ENCODE measurements around the gene SMC1A. TPM values are rescaled to one million over a fixed set of nuclear protein-coding genes. Genes with fewer than 3 reads are reported as not detected.

Gene SMC1A
- total RNA-seq, 2 experiments from 2014 or later = 130 to 132 TPM

DNA sequence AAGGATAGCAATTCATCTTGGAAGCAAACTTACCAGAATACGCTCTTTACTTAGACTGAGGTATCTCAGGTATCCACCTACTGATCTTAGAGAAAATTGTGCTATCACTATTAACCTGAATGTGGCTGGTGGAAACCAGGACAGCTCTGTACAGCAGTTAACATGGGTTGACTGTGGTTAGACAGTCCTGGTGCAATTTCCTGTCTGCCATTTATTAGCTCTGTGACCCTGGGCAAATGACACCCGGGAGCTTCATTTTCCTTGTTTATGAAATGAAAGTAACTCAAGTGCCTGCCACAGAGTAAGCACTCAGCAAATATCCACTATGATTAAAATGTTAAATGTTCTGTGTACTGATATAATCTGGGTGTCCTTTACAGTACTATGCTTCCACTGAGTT, 60.0 kb downstream of the SMC1A start:
- ChIA-PET CTCF (interaction anchor here (0.6 to 0.7 kb wide), 2 partner anchors 20 to 49 kb away, joined by 3 read pairs; no protein-coding TSS in a partner anchor), POLR2A (interaction anchor here (0.9 kb wide), 1 partner anchor 12 kb away, joined by 3 read pairs; no protein-coding TSS in a partner anchor)
- Mint-ChIP-seq H3K4me1 (peaks cover 7% of the 10 kb centered on the region), H3K36me3 (ENCODE audit: low read depth) (no peaks in the 10 kb centered on the region), H3K27me3 (no peaks in the 10 kb centered on the region), H3K9me3 (no peaks in the 10 kb centered on the region), H3K27ac (no peak overlapping the region), H3K4me3 (no peak overlapping the region)
- no peak for DNase-seq

- no peaks in the 10 kb centered on the region for H3K9me3 Mint-ChIP-seq
- H3K4me3 Mint-ChIP-seq = no peak overlapping the region
- POLR2A ChIA-PET = no interaction called here
Measured at GRCh38 chrX:53357799-53358530, 64.5 kb downstream of the SMC1A start.

DNA sequence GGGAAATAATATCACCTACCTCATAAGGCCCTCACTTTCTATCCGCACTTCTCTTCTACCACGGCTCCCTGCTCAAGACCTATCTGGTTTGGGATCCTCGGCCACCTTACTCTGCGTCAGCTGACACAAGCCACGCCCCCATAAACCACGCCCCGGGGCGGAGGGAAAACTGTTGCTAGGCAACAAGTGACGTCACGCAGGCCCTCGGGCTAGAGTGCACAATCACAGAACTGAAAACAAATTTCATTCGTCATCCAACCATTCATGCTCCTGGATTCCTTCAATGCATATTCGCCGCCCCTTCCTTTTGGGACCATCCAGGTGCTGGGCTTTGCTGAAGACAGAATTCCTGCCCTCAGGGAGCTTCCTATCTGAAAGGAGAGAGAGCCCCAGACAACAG, 66.3 kb downstream of the SMC1A start:
- ChIA-PET CTCF (no interaction called here), POLR2A (no interaction called here)
- no peaks in the 10 kb centered on the region for H3K4me1 Mint-ChIP-seq
- H3K27me3 Mint-ChIP-seq = no peaks in the 10 kb centered on the region
- no peak for DNase-seq
- H3K9me3 Mint-ChIP-seq = no peaks in the 10 kb centered on the region
- no peaks in the 10 kb centered on the region for H3K36me3 Mint-ChIP-seq (ENCODE audit: low read depth)
- no peak overlapping the region for H3K27ac Mint-ChIP-seq
- no peak overlapping the region for H3K4me3 Mint-ChIP-seq

More at GRCh38 chrX:53357799-53358530, 64.5 kb downstream of the SMC1A start:
- Mint-ChIP-seq H3K27me3 (no peaks in the 10 kb centered on the region), H3K4me1 (peaks cover 7% of the 10 kb centered on the region), H3K27ac (no peak overlapping the region), H3K36me3 (ENCODE audit: low read depth) (no peaks in the 10 kb centered on the region)
- CTCF ChIA-PET = no interaction called here
- no peak for DNase-seq

DNA sequence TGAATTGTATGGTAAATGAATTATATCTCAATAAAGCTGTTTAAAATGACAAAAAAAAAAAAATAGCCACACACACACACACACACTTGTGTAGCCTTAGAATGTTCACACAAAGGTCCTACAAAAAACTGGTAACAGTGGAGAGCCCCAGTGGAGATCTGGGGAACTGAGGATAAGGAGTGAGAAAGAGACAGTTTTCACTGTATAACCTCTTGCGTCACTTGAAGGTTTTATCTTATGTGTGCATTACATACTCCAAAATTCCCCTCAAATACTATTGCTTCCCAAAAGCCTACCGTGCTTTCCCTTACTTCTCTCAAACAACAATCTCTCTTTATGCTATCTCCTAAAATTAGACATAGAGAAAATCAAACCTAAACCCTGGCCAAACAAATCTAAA, 67.8 kb downstream of the SMC1A start:
- H3K4me1 Mint-ChIP-seq = no peaks in the 10 kb centered on the region
- H3K9me3 Mint-ChIP-seq = no peaks in the 10 kb centered on the region
- no peak overlapping the region for H3K27ac Mint-ChIP-seq
- POLR2A ChIA-PET = no interaction called here
- no peaks in the 10 kb centered on the region for H3K36me3 Mint-ChIP-seq (ENCODE audit: low read depth)
- DNase-seq = no peak
- CTCF ChIA-PET = no interaction called here
- no peaks in the 10 kb centered on the region for H3K27me3 Mint-ChIP-seq
- H3K4me3 Mint-ChIP-seq = no peak overlapping the region

DNA sequence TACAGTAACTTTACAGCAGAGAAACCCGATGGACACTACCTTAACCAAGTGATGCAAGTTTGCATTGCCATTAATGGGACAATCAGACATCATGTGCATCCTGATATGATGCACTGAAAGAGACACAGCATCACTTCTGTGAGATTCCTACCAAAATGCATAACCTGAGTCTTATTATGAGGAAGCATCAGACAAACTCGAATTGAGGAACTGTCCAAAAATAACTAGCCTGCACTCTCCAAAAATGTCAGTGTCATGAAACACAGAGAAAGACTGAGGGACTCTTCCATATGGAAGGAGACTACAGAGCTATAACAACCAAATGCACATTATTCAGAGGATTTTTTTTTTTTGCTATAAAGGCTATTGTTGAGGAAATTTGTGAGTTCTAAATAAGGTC, 74.5 kb downstream of the SMC1A start:
- POLR2A ChIA-PET = no interaction called here
- Mint-ChIP-seq H3K27me3 (no peaks in the 10 kb centered on the region), H3K27ac (no peak overlapping the region), H3K4me3 (no peak overlapping the region), H3K36me3 (ENCODE audit: low read depth) (no peaks in the 10 kb centered on the region), H3K9me3 (no peaks in the 10 kb centered on the region), H3K4me1 (no peaks in the 10 kb centered on the region)
- CTCF ChIA-PET = no interaction called here
- no peak for DNase-seq

GRCh38 chrX:53340852-53341645, 81.4 kb downstream of the SMC1A start:
- DNase-seq = no peak
- Mint-ChIP-seq H3K4me3 (no peak overlapping the region), H3K27me3 (peaks cover 1% of the 10 kb centered on the region), H3K27ac (no peak overlapping the region), H3K36me3 (ENCODE audit: low read depth) (no peaks in the 10 kb centered on the region), H3K9me3 (no peaks in the 10 kb centered on the region), H3K4me1 (no peaks in the 10 kb centered on the region)
- POLR2A ChIA-PET = no interaction called here
- CTCF ChIA-PET = no interaction called here

DNA sequence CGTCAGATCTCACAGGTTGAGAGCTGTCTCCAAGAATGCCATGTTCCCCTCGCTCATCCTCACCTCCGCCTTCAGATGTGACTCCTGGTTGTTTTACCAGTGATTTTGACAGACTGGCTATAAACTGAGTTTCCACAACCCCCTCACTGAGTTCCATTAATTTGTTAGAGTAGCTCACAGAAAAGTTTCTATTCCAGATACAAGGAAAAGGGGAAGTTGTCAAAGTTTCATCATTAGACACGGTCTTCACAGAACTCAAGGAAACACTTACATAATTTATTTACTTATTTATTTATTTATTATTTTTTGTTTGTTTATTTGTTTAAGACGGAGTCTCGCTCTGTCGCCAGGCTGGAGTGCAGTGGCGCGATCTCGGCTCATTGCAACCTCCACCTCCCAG, 85.4 kb downstream of the SMC1A start:
- no peak overlapping the region for H3K4me3 Mint-ChIP-seq
- H3K4me1 Mint-ChIP-seq = no peaks in the 10 kb centered on the region
- H3K27me3 Mint-ChIP-seq = peaks cover 20% of the 10 kb centered on the region
- H3K36me3 Mint-ChIP-seq (ENCODE audit: low read depth) = no peaks in the 10 kb centered on the region
- ChIA-PET POLR2A (no interaction called here), CTCF (interaction anchor here (0.8 kb wide), 2 partner anchors 19 to 24 kb away, joined by 3 to 4 read pairs; no protein-coding TSS in a partner anchor)
- H3K9me3 Mint-ChIP-seq = no peaks in the 10 kb centered on the region
- no peak for DNase-seq
- no peak overlapping the region for H3K27ac Mint-ChIP-seq

- Mint-ChIP-seq H3K27me3 (peaks cover 26% of the 10 kb centered on the region), H3K4me3 (no peak overlapping the region), H3K4me1 (no peaks in the 10 kb centered on the region), H3K27ac (no peak overlapping the region), H3K36me3 (ENCODE audit: low read depth) (no peaks in the 10 kb centered on the region), H3K9me3 (no peaks in the 10 kb centered on the region)
- ChIA-PET CTCF (interaction anchor here (1.7 kb wide), 1 partner anchor 112 kb away, joined by 4 read pairs; no protein-coding TSS in a partner anchor), POLR2A (no interaction called here)
- no peak for DNase-seq
Measured at GRCh38 chrX:53333853-53334252, 88.6 kb downstream of the SMC1A start.

- CTCF ChIA-PET = interaction anchor here (0.9 to 1.0 kb wide), 2 partner anchors 12 to 15 kb away, joined by 3 read pairs; no protein-coding TSS in a partner anchor
- no peaks in the 10 kb centered on the region for H3K36me3 Mint-ChIP-seq (ENCODE audit: low read depth)
- DNase-seq = no peak
- POLR2A ChIA-PET = no interaction called here
- H3K9me3 Mint-ChIP-seq = no peaks in the 10 kb centered on the region
- H3K4me3 Mint-ChIP-seq = no peak overlapping the region
- H3K27ac Mint-ChIP-seq = no peak overlapping the region
- no peaks in the 10 kb centered on the region for H3K4me1 Mint-ChIP-seq
- peaks cover 35% of the 10 kb centered on the region for H3K27me3 Mint-ChIP-seq
Measured at GRCh38 chrX:53332204-53332603, 90.2 kb downstream of the SMC1A start.

- no peaks in the 10 kb centered on the region for H3K36me3 Mint-ChIP-seq (ENCODE audit: low read depth)
- H3K9me3 Mint-ChIP-seq = no peaks in the 10 kb centered on the region
- CTCF ChIA-PET = no interaction called here
- POLR2A ChIA-PET = interaction anchor here (1.6 kb wide), 1 partner anchor 10 kb away, joined by 3 read pairs; no protein-coding TSS in a partner anchor
- no peak overlapping the region for H3K27ac Mint-ChIP-seq
- no peak for DNase-seq
- peaks cover 44% of the 10 kb centered on the region for H3K27me3 Mint-ChIP-seq
- H3K4me1 Mint-ChIP-seq = no peaks in the 10 kb centered on the region
- no peak overlapping the region for H3K4me3 Mint-ChIP-seq
Measured at GRCh38 chrX:53330331-53330730, 92.1 kb downstream of the SMC1A start.

DNA sequence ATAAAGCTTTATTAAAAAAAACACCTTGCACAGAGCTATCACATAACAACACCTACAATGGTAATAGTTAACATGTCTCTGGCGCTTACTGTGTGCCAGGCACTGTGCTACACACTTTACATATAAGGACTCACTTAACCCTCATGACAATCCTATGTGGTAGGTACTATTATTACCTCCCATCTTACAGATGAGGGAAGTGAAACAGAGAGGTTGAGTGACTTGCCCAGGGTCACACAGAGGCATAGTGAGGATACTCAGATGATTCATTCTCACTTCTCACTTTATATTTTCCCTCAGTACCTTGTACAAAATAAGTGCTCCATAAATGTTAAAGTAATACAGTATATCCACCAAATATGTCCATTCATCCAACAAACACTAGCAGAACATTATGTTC, 97.7 kb downstream of the SMC1A start:
- H3K4me1 Mint-ChIP-seq = peaks cover 11% of the 10 kb centered on the region
- no peaks in the 10 kb centered on the region for H3K9me3 Mint-ChIP-seq

More for the DNA sequence above, 97.7 kb downstream of the SMC1A start:
- DNase-seq = no peak
- ChIA-PET CTCF (no interaction called here), POLR2A (no interaction called here)
- H3K36me3 Mint-ChIP-seq (ENCODE audit: low read depth) = peaks cover 7% of the 10 kb centered on the region
- peaks cover 60% of the 10 kb centered on the region for H3K27me3 Mint-ChIP-seq
- H3K4me3 Mint-ChIP-seq = no peak overlapping the region
- no peak overlapping the region for H3K27ac Mint-ChIP-seq

All from activated CD4-positive, alpha-beta memory T cell treated with anti-CD3 and anti-CD28 coated beads, Interleukin-2, amount 10 ng/mL, durations not matched to agents 7 days and 5 days (primary cell).